ENCODE measurements around the gene ARVCF. TPM values are rescaled to one million over a fixed set of nuclear protein-coding genes. Genes with fewer than 3 reads are reported as not detected.

The ARVCF gene
- total RNA-seq, 3 donors from 2014 or later (not counting 1 experiment from before 2014, with no cell fraction given): 37.8 to 62.0 (median 38.7) TPM

DNA sequence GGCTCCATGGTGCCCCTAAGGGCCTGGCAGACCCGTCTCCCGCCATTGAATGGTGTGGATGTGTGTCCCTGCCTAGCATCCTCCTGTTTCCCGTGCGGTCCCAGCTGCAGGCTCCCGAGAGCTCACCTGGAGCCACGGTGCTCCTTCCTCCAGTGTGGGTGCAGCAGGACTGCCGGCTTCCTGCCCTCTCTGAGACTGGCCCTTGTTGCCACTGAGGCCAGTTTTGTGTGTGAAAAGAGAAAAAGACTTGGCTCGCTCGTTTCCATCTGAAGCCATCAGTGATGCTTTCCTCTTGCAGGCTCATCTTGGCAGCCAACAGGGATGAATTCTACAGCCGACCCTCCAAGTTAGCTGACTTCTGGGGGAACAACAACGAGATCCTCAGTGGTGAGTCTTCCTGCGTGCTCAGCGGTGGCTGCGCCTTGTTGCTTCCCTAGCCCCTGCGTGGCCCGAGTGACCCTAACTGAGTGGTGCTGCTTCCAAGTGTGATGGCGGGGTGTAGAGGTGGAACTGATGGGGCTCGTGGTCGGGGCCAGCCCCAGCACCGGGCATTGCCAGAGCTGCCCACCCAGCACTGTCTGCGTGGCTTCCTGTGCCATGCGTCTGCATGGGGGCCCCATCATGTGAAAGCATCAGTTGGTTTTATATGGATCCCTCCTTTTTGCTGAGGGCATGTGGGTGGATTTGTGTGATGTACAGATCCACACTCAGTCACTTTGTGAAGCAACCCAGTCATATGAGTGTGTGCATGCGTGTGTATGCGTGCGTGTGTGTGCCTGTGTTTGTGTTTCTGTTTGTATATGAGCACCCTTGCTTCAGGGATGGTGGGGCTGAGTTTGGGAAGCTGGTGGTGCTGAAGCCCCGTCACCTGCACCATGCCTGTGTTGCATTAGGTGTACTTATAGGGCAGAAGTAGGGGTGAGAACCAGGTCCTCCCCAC is 26.7 kb upstream of the ARVCF start:
- Mint-ChIP-seq H3K27ac (no peak overlapping the region), H3K36me3 (no peaks in the 10 kb centered on the region), H3K4me1 (peaks cover 0 to 4% of the 10 kb centered on the region in 2 donors), H3K4me3 (no peak overlapping the region), H3K9me3 (no peaks in the 10 kb centered on the region), H3K27me3 (ENCODE audit: low read depth in 2 of 2) (no peaks in the 10 kb centered on the region)
- ATAC-seq (no peak), DNase-seq (no peak)
- TF ChIP-seq, protein P1, sequence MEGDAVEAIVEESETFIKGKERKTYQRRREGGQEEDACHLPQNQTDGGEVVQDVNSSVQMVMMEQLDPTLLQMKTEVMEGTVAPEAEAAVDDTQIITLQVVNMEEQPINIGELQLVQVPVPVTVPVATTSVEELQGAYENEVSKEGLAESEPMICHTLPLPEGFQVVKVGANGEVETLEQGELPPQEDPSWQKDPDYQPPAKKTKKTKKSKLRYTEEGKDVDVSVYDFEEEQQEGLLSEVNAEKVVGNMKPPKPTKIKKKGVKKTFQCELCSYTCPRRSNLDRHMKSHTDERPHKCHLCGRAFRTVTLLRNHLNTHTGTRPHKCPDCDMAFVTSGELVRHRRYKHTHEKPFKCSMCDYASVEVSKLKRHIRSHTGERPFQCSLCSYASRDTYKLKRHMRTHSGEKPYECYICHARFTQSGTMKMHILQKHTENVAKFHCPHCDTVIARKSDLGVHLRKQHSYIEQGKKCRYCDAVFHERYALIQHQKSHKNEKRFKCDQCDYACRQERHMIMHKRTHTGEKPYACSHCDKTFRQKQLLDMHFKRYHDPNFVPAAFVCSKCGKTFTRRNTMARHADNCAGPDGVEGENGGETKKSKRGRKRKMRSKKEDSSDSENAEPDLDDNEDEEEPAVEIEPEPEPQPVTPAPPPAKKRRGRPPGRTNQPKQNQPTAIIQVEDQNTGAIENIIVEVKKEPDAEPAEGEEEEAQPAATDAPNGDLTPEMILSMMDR (IDR thresholded peaks at IDR 0.05): no peak
- intact Hi-C loops (cut with micrococcal nuclease): no loop called here
- Histone ChIP-seq H3K4me3 (ENCODE audit: low read length) (no peak overlapping the region), H3K27me3 (ENCODE audit: control insufficient read depth, insufficient read depth, low read length) (no peaks in the 10 kb centered on the region), H3K27ac (ENCODE audit: low read length) (no peak overlapping the region), H3K4me1 (ENCODE audit: control insufficient read depth, insufficient read depth, low read length) (no peaks in the 10 kb centered on the region), H3K9me3 (ENCODE audit: control insufficient read depth, insufficient read depth, low read length) (no peaks in the 10 kb centered on the region), H3K36me3 (ENCODE audit: control insufficient read depth, insufficient read depth, low read length) (peaks cover 37% of the 10 kb centered on the region)
- 94% methylated on average over 26 of the region's 26 CpGs for WGBS (ENCODE audit: insufficient coverage)

DNA sequence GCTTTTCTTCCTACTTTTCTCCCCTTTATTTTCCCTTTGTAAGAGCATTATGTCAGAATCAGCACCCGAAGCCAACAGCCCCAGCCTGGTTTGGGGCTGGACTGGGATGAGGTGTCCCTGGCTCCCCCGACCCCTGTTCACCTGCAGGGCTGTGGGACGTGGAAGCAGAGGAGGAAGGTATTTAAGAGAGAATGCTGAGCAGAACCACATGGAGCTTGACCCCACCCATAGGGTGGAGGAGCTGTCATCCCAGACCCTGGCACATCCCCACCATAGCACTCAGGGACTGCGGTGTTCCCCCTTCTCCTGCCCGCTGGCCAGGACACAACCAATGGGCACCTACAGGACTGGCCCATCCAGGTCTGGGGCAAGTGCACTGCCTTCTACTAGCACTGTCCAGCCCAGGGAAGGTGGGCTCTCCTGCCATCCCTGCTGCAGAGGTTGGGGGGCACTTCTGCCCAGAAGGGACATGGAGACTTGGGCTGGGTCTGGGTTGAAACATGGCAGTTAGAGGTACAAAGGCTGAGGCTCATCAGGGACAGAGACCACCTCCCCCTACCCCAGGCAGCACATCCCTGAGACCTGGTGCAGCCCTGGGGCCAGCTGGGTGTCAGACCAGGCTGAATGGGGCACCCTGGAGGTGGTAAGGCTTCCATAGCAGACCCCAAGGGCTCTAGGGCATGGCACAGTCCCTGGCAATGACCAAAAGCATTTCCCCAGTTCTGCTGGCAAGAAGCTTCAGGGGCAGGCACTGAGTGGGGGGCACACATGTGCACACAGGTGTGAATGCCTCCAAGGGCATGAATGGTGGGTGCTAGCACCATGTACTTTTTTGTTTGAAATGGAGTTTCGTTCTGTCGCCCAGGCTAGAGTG is 23.9 kb upstream of the ARVCF start:
- no peaks in the 10 kb centered on the region for H3K9me3 ChIP-seq (ENCODE audit: control insufficient read depth, insufficient read depth, low read length)
- peaks cover 42% of the 10 kb centered on the region for H3K36me3 ChIP-seq (ENCODE audit: control insufficient read depth, insufficient read depth, low read length)
- intact Hi-C loops (cut with micrococcal nuclease): no loop called here
- no peaks in the 10 kb centered on the region for H3K36me3 Mint-ChIP-seq
- TF ChIP-seq, protein P1 (IDR thresholded peaks at IDR 0.05): no peak
- H3K9me3 Mint-ChIP-seq: no peaks in the 10 kb centered on the region
- no peak overlapping the region for H3K4me3 Mint-ChIP-seq
- no peak overlapping the region for H3K27ac Mint-ChIP-seq
- no peak for ATAC-seq
- WGBS (ENCODE audit: insufficient coverage): 94% methylated on average over 7 of the region's 7 CpGs
- H3K27ac ChIP-seq (ENCODE audit: low read length): no peak overlapping the region
- no peaks in the 10 kb centered on the region for H3K27me3 ChIP-seq (ENCODE audit: control insufficient read depth, insufficient read depth, low read length)
- DNase-seq: no peak
- no peaks in the 10 kb centered on the region for H3K4me1 ChIP-seq (ENCODE audit: control insufficient read depth, insufficient read depth, low read length)
- no peaks in the 10 kb centered on the region for H3K27me3 Mint-ChIP-seq (ENCODE audit: low read depth in 2 of 2)
- peaks cover 12 to 14% of the 10 kb centered on the region in 2 donors for H3K4me1 Mint-ChIP-seq
- no peak overlapping the region for H3K4me3 ChIP-seq (ENCODE audit: low read length)

GRCh38 chr22:20039683-20040325 is 23.2 kb upstream of the ARVCF start:
- DNase-seq: no peak
- Histone ChIP-seq H3K4me1 (ENCODE audit: control insufficient read depth, insufficient read depth, low read length) (no peaks in the 10 kb centered on the region), H3K9me3 (ENCODE audit: control insufficient read depth, insufficient read depth, low read length) (no peaks in the 10 kb centered on the region), H3K4me3 (ENCODE audit: low read length) (no peak overlapping the region), H3K27ac (ENCODE audit: low read length) (no peak overlapping the region), H3K36me3 (ENCODE audit: control insufficient read depth, insufficient read depth, low read length) (peaks cover 42% of the 10 kb centered on the region), H3K27me3 (ENCODE audit: control insufficient read depth, insufficient read depth, low read length) (no peaks in the 10 kb centered on the region)
- H3K27ac Mint-ChIP-seq: no peak overlapping the region
- H3K36me3 Mint-ChIP-seq: no peaks in the 10 kb centered on the region
- TF ChIP-seq, protein P1 (IDR thresholded peaks at IDR 0.05): no peak
- H3K4me1 Mint-ChIP-seq: peaks cover 20 to 21% of the 10 kb centered on the region in 2 donors
- no peak for ATAC-seq
- no peaks in the 10 kb centered on the region for H3K9me3 Mint-ChIP-seq
- intact Hi-C loops (cut with micrococcal nuclease): no loop called here
- no peak overlapping the region for H3K4me3 Mint-ChIP-seq
- H3K27me3 Mint-ChIP-seq (ENCODE audit: low read depth in 2 of 2): no peaks in the 10 kb centered on the region
- 92% methylated on average over 8 of the region's 9 CpGs for WGBS (ENCODE audit: insufficient coverage)

All from natural killer cell (primary cell).